COLO668 (cell line): Measurements from ENCODE around the gene RAMP2.
"Not testable (repeated sequence)": the region's sequence is repeated elsewhere in the genome, so short reads cannot be mapped to it uniquely, and the experiment has no call there.

Source experiments
- DNase-seq: peaks from one replicate; lab custom pipeline; 2025; ENCODE audit not compliant: unreplicated experiment; lab: John Stamatoyannopoulos, UW

Gene RAMP2, protein sequence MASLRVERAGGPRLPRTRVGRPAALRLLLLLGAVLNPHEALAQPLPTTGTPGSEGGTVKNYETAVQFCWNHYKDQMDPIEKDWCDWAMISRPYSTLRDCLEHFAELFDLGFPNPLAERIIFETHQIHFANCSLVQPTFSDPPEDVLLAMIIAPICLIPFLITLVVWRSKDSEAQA

DNA sequence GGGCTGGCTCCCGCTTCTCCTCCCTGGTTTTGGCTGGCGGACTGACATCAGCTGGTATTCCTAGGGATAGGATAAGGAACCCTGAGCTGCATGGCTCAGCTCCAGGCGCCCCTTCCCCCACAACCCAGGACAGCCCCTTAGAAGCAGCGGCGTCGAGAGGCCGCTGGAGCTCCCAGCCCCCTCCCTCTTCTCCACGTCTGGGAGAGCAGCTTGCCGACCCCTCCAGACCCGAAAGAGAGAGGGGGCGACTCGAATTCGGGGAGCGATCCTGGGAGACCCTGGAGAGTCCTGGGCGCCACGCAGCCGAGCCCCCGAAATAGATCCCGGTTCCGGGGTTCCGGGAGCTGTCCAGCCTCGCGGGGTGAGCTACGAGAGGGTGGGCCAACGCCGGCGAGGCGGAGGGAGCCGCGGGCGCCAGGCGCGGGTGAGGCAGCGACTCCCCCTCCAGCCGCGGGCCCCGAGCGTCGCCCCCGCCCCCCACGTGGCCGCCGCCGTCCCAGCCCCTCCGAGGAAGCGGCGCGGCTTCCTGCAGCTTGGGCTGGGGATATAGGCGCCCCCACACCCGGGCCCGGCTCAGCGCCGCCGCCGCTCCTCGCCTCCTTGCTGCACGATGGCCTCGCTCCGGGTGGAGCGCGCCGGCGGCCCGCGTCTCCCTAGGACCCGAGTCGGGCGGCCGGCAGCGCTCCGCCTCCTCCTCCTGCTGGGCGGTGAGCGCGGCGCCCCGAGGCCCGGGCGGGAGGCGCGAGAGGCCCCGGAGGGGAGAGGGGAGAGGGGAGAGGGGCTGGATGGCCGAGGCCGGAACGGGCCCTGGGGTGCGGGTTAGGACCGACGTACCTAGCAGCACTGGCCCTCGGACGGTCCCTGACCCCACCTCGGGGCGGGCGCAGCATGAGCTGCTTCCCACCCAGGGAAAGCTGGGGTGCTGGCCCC is at the start of gene RAMP2:
Gene RAMP2, plus strand, starts transcription at position 576 of the 930 bp plus-strand sequence. Its CDS starts 35 bp downstream, at position 611.
- peak; percentile 44 for DNase-seq

DNA sequence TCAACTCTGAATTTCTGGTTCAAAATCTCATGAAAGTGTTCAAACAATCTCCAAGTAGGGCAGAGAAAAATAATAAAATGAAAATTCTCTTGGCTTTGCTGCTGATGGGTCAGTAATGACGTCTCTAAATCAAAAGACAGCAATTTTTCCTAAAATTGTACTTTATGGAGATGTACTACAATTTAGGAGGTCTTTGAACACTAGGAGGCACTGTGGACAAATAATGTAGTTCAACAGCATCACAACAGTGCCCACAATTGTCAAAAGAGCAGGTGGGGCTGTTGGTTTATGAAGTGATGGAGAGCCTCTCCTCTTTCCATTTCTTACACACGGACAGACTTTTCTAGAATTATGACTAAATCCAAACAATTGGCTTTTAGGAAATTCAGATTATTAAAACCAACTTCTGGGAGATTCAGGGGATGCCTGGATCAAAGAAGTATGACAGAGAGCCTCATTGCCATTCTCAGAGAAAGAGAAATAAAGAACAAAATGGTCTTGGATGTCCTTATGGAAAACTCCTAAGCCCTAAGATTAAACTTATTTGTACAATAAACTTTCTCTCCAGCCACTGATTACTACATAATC is 39.9 kb upstream of the RAMP2 start:
- DNase-seq: peak; percentile 3

- no peak for DNase-seq
Measured at GRCh38 chr17:42723636-42724035, 37.4 kb upstream of the RAMP2 start.

GRCh38 chr17:42725143-42725542 is 35.9 kb upstream of the RAMP2 start:
- no peak for DNase-seq

GRCh38 chr17:42740699-42741098 is 20.3 kb upstream of the RAMP2 start:
- no peak for DNase-seq

- not testable (repeated sequence) for DNase-seq
Measured at GRCh38 chr17:42742916-42743315, 18.1 kb upstream of the RAMP2 start.

- no peak for DNase-seq
Measured at GRCh38 chr17:42743595-42744282, 17.3 kb upstream of the RAMP2 start.

DNA sequence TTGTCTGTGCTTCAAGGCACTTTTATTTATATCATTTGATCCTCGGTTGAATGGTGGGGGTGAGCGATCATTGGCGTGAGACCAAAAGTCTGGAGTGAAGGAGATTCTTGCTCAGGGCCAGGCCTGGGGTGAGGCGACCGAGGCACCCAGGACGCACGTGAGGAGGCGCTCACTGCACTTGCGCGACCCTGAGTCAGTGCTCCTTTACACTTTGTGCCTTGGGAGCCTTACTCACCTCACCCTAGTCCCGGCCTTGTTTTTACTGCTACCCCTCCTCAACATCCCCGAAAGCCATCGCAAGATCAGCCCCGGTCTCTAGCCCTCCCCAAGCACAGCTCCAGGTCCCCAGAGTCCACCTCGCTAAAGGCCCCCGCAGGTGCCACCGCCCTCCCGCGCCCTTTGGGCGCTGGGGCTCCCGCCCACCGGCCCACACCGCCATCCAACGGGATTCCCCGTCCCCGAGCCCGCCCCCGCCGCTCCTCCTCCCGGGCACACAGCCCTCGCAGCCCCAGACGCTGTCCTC is 16.7 kb upstream of the RAMP2 start:
- peak; percentile 75 for DNase-seq

- peak; percentile 92 for DNase-seq
Measured at GRCh38 chr17:42744806-42745617, 16.0 kb upstream of the RAMP2 start, which contains the start of gene EZH1. Gene EZH1, minus strand, starts transcription at chr17:42745040. Its CDS starts 16,099 bp downstream, at chr17:42728941.

GRCh38 chr17:42748202-42748907 is 12.7 kb upstream of the RAMP2 start:
- no peak for DNase-seq

GRCh38 chr17:42748908-42749798 is 11.9 kb upstream of the RAMP2 start:
- no peak for DNase-seq

DNA sequence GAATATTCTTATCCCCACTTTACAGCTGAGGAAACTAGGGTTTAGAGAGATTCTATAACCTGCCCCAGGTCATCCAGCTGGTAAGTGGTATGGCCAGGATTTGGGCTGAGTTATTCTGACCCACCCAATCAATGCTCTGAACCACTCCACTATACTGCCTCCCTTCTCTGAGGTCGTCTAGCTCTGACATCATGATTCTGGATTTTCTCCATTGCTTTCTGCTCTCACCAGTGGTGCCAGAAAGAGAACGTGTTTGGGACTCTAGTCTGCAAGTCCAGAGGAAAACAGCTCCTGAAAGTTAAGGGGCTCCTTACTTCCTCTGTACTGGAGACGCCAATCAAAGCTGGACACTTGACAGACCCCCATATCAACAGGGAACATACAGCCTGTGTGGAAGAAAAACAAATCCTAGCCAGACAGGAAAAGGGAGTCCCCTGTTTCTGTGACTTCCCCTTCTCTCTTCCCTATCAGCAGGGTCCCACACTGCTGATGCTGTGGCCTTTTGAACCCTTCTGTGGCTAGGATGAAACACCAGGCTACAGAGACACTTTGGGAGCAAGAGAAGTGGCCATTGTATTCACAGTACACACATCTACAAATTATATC is 10.2 kb upstream of the RAMP2 start:
- DNase-seq: no peak

- no peak for DNase-seq
Measured at GRCh38 chr17:42751628-42752027, 9.4 kb upstream of the RAMP2 start.

- no peak for DNase-seq
Measured at GRCh38 chr17:42754782-42755181, 6.2 kb upstream of the RAMP2 start.

DNA sequence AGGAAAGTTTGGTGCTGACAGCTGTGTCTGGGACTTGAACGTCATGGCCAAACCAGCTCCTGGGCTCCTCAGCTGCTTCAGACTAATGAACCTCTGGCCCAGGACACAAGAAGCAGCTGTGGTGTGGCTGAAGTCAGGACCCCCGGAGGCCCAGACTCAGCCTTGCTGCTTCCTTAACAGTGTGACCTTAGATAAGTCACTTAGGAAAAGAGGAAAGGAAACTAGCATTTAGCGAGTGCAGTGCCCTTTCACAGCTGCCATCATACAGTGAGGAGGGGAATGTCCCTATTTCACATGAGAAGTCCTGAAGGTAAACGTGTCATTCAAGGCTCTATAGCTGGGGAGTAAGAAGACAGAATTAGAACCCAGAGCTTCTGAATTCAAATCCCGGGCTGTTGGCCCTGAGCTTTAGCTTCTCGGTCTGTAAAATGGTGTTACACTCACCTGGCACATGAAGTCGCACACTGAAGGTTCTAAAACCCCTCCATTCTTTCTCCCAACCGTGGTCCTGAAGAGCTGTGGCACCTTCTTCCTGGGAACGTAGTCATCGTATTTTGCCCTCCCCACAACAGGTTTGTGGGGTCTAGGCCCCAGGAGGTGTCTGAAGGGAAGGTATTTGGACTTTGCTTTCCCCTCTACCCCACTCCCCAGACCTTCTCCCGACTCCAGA is 910 bp upstream of the RAMP2 start:
- DNase-seq: no peak

DNA sequence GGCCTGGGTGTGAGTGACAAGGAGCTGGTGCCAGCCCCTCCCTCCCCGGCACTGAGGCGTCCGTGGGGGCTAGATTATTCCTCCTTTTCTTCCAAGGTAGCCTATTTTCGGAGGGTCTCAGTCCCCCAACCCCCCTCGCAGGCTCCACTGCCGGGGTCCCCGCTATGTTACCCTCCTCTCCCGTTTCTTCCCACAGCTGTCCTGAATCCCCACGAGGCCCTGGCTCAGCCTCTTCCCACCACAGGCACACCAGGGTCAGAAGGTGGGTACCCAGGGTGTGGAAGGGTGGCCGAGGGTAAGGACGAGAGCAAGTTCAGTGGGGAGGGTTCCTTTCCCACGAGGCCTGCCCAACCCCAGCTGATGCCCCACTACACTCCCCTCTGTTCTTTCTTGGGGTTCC is 611 bp downstream of the RAMP2 start:
- DNase-seq: no peak

GRCh38 chr17:42766124-42766523 is 5.1 kb downstream of the RAMP2 start:
- DNase-seq: no peak

GRCh38 chr17:42767512-42767911 is 6.5 kb downstream of the RAMP2 start:
- DNase-seq: no peak
